Spleen (tissue), 7 donors: ENCODE results near the gene MLST8.

ENCODE experiments used
- POLR2A ChIP-seq, 3 donors: fragments of 450-650 bp; IDR thresholded peaks; one replicate each; pipeline ENCODE4 v1.5.1; 2017; ENCODE audit warnings: antibody characterized with exemption in 3 of 3, mild to moderate bottlenecking in 1 of 3
- POLR2AphosphoS5 ChIP-seq, 3 donors: sonication (generic); formaldehyde crosslinking; IDR thresholded peaks; one replicate each; pipeline ENCODE4 v1.5.1; 2017; ENCODE audit warnings: antibody characterized with exemption in 3 of 3
- TF ChIP-seq, protein P1 (sequence below), 11 experiments: fragments of 200-600 bp in 7 of 11; fragments of 450-650 bp in 4 of 11; sonication (generic) in 4 of 11; IDR thresholded peaks in 8 of 11; conservative IDR thresholded peaks in 3 of 11; 1 replicate in 7 of 11; 2 replicates in 4 of 11; pipeline versions ENCODE4 v1.4.0 to v1.8.0; 2016 to 2021; ENCODE audit warnings: antibody characterized with exemption in 11 of 11, inconsistent platforms in 4 of 11, mild to moderate bottlenecking in 1 of 11
- donor health status: DM: no; HTN: no; CAD: no; lungs with moderate emphysema.
- donor health status: DM: no; HTN: no; CAD: no.
- donor health status: DM: no; HTN: no; CAD: no.

DNA sequence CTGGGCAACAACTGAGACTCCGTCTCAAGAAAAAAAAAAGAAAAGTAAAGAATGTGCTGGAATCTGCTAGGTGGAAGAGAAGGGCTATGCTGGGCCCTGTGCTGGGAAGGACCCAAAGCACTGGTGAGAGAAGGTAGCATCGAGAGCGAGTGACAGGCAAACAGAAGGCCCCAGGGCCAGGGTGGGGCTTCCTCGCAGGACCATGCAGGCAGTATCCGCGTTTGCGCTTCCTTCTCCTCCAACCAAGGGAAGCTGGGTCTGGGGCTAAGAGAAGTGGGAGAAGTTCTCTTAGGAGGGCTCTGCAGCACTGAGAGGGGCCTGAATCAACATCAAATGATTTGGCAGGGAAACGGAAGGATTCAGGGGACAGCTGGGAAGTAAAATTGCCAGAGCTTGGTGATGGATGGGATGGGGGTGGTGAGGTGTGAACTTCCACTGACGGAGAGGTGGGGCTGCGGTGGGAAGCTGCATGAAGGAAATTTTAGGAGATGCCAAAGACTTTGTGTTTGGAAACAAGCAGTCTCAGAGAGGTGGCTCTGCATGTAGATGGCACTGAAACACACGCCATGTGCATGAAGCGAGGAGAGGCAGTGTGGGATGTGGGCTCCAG, 51.4 kb downstream of the MLST8 start:
- TF ChIP-seq, protein P1, sequence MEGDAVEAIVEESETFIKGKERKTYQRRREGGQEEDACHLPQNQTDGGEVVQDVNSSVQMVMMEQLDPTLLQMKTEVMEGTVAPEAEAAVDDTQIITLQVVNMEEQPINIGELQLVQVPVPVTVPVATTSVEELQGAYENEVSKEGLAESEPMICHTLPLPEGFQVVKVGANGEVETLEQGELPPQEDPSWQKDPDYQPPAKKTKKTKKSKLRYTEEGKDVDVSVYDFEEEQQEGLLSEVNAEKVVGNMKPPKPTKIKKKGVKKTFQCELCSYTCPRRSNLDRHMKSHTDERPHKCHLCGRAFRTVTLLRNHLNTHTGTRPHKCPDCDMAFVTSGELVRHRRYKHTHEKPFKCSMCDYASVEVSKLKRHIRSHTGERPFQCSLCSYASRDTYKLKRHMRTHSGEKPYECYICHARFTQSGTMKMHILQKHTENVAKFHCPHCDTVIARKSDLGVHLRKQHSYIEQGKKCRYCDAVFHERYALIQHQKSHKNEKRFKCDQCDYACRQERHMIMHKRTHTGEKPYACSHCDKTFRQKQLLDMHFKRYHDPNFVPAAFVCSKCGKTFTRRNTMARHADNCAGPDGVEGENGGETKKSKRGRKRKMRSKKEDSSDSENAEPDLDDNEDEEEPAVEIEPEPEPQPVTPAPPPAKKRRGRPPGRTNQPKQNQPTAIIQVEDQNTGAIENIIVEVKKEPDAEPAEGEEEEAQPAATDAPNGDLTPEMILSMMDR (IDR thresholded peaks at IDR 0.05 in 8 of 11, conservative IDR thresholded peaks at IDR 0.05 in 3 of 11): no peak
- TF ChIP-seq POLR2A (IDR thresholded peaks at IDR 0.05) (no peak), POLR2AphosphoS5 (IDR thresholded peaks at IDR 0.05) (no peak)
